Heart left ventricle (tissue), 13 donors: ENCODE results near the gene SLC27A2.

Experiments used
- CTCF ChIP-seq, 12 donors: fragments of 200-600 bp; sonication (generic) in 4 of 12; IDR thresholded peaks; one replicate each; pipeline versions ENCODE4 v1.5.0 to v1.8.0; 2018 to 2022; ENCODE audit warnings: antibody characterized with exemption in 12 of 12, mild to moderate bottlenecking in 5 of 12
- POLR2A ChIP-seq, 2 donors: fragments of 450-650 bp; IDR thresholded peaks; one replicate each; pipeline ENCODE4 v1.6.1; 2017; ENCODE audit warnings: antibody characterized with exemption in 2 of 2, mild to moderate bottlenecking in 2 of 2, moderate library complexity in 2 of 2
- donor health status: ischemic (EF 13 %, LVEDD 7.1; RV severe dilation, severe dysfunction).
- donor health status: DM: no; HTN: yes; CAD: no.
- donor health status: DM: no; HTN: no; CAD: no.
- donor health status: ischemic (EF 25% LVEDD 6.9; RV normal size, moderate dysfunction).
- donor health status: ischemic (EF 25% LVEDD 5.7; RV mildly dilated, moderate dysfunction).
- donor health status: ischemic (EF 35%, LVEDD 5.7; RV mildly dilated, moderate dysfunction).
- donor health status: nonischemic (EF 11% LVEDD 7.7; RV severe dilation, severe dysfunction).
- donor health status: DM: yes; HTN: yes; CAD: no.
- donor health status: PGD.
- donor health status: ischemic (EF 29% LVEDD 5.4; RV normal size, mild dysfunction).
- donor health status: nonischemic (EF 23%, LVEDD 6.1; RV moderate dilation, normal function).

GRCh38 chr15:50176869-50177268, 5.1 kb upstream of the SLC27A2 start:
- TF ChIP-seq CTCF (IDR thresholded peaks at IDR 0.05): no peak
- TF ChIP-seq POLR2A (IDR thresholded peaks at IDR 0.05): no peak
